Right atrium auricular region (tissue), 2 donors: ENCODE data around the gene XRCC5. TPM values are rescaled to one million over a fixed set of nuclear protein-coding genes. Genes with fewer than 3 reads are reported as not detected.
A peak's percentile ranks its signal among the peaks of the same experiment; 100 is the strongest.

ENCODE experiments used
- DNase-seq: peaks from one replicate; pipeline ENCODE4 v3.0.0-alpha.2; 2019; ENCODE audit warnings: low spot score
- H3K27ac ChIP-seq, 2 donors: fragments of 200-600 bp; sonication (generic); 1 replicate in 1 of 2; 2 replicates in 1 of 2; pipeline ENCODE4 v1.5.1; 2016 to 2019
- H3K27me3 ChIP-seq, 2 donors: fragments of 200-600 bp; sonication (generic); one replicate each; pipeline versions ENCODE4 v1.5.1 to v1.6.0; 2017 to 2019
- H3K36me3 ChIP-seq: fragments of 200-600 bp; sonication (generic); one replicate; pipeline ENCODE4 v1.5.1; 2016
- H3K4me1 ChIP-seq, 2 donors: fragments of 200-600 bp; sonication (generic); one replicate each; pipeline versions ENCODE4 v1.5.1 to v1.6.0; 2017 to 2019
- H3K4me3 ChIP-seq, 2 donors: fragments of 200-600 bp; sonication (generic); 1 replicate in 1 of 2; 2 replicates in 1 of 2; pipeline ENCODE4 v1.5.1; 2017 to 2019; ENCODE audit warnings: mild to moderate bottlenecking in 1 of 2, moderate library complexity in 1 of 2
- H3K9me3 ChIP-seq, 2 donors: fragments of 200-600 bp; sonication (generic); one replicate each; pipeline ENCODE4 v1.5.1; 2019
- total RNA-seq, 2 donors: library from RNA; depleted of rRNA; stranded (reverse); fragments of >200 nt; gene quantifications; one replicate each; pipeline ENCODE4 v1.1.0, GENCODE V29; 2016
- TF ChIP-seq, protein P1 (sequence below), 2 donors: fragments of 200-600 bp; sonication (generic); IDR thresholded peaks; one replicate each; pipeline ENCODE4 v1.5.1; 2019; ENCODE audit warnings: antibody characterized with exemption in 2 of 2

The XRCC5 gene
- total RNA-seq, 2 donors from 2014 or later: 89.9 to 93.7 TPM

GRCh38 chr2:216109962-216110614 lies 940 bp downstream of the XRCC5 start:
- H3K36me3 ChIP-seq: peaks cover 32% of the 10 kb centered on the region
- TF ChIP-seq, protein P1, sequence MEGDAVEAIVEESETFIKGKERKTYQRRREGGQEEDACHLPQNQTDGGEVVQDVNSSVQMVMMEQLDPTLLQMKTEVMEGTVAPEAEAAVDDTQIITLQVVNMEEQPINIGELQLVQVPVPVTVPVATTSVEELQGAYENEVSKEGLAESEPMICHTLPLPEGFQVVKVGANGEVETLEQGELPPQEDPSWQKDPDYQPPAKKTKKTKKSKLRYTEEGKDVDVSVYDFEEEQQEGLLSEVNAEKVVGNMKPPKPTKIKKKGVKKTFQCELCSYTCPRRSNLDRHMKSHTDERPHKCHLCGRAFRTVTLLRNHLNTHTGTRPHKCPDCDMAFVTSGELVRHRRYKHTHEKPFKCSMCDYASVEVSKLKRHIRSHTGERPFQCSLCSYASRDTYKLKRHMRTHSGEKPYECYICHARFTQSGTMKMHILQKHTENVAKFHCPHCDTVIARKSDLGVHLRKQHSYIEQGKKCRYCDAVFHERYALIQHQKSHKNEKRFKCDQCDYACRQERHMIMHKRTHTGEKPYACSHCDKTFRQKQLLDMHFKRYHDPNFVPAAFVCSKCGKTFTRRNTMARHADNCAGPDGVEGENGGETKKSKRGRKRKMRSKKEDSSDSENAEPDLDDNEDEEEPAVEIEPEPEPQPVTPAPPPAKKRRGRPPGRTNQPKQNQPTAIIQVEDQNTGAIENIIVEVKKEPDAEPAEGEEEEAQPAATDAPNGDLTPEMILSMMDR (IDR thresholded peaks at IDR 0.05): peak in 1 of 2 donors; percentile 60
- H3K4me1 ChIP-seq: peaks cover 0 to 45% of the 10 kb centered on the region in 2 donors
- peak overlapping the region; percentile 76 to 93 for H3K27ac ChIP-seq
- peak overlapping the region; percentile 60 to 93 for H3K4me3 ChIP-seq
- no peaks in the 10 kb centered on the region for H3K27me3 ChIP-seq
- no peak for DNase-seq
- H3K9me3 ChIP-seq: no peaks in the 10 kb centered on the region

- H3K36me3 ChIP-seq: peaks cover 32% of the 10 kb centered on the region
- no peak for DNase-seq
- H3K27me3 ChIP-seq: no peaks in the 10 kb centered on the region
- H3K4me1 ChIP-seq: peaks cover 0 to 50% of the 10 kb centered on the region in 2 donors
- no peaks in the 10 kb centered on the region for H3K9me3 ChIP-seq
- H3K4me3 ChIP-seq: no peak overlapping the region
- no peak overlapping the region for H3K27ac ChIP-seq
- TF ChIP-seq, protein P1 (IDR thresholded peaks at IDR 0.05): no peak
These were observed 1.5 kb downstream of the XRCC5 start for GRCh38 chr2:216110620-216111019.

GRCh38 chr2:216111122-216111521 lies 2.0 kb downstream of the XRCC5 start:
- H3K27ac ChIP-seq: no peak overlapping the region
- TF ChIP-seq, protein P1 (IDR thresholded peaks at IDR 0.05): no peak
- no peaks in the 10 kb centered on the region for H3K9me3 ChIP-seq
- H3K27me3 ChIP-seq: no peaks in the 10 kb centered on the region
- peaks cover 0 to 53% of the 10 kb centered on the region in 2 donors for H3K4me1 ChIP-seq
- H3K36me3 ChIP-seq: peaks cover 32% of the 10 kb centered on the region
- no peak overlapping the region for H3K4me3 ChIP-seq
- DNase-seq: no peak

GRCh38 chr2:216112926-216113325 lies 3.8 kb downstream of the XRCC5 start:
- no peaks in the 10 kb centered on the region for H3K27me3 ChIP-seq
- TF ChIP-seq, protein P1 (IDR thresholded peaks at IDR 0.05): no peak
- H3K36me3 ChIP-seq: peaks cover 44% of the 10 kb centered on the region
- no peaks in the 10 kb centered on the region for H3K9me3 ChIP-seq
- no peak overlapping the region for H3K27ac ChIP-seq
- no peak for DNase-seq
- no peak overlapping the region for H3K4me3 ChIP-seq
- H3K4me1 ChIP-seq: peaks cover 0 to 54% of the 10 kb centered on the region in 2 donors

DNA sequence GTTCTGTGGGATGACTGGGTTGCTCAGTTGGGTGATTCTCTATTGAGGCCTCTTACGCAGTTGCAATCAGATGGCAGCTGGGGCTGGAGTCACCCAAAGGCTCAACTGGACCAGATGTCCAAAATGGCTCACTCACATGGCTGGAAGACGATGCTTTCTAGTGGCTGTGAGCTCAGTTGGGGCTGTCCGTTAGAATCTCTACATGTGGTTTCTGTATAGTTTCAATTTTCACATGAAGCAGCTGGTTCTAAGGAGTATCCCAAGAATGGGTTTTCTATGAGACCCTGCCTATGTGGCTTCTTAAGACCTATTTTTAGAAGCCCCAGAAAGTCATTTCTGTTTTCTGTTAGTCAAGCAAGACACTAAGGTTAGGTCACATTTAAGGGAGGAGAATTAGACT lies 4.4 kb downstream of the XRCC5 start:
- Histone ChIP-seq H3K36me3 (peaks cover 51% of the 10 kb centered on the region), H3K27me3 (no peaks in the 10 kb centered on the region), H3K27ac (no peak overlapping the region), H3K9me3 (no peaks in the 10 kb centered on the region), H3K4me3 (no peak overlapping the region), H3K4me1 (peaks cover 0 to 48% of the 10 kb centered on the region in 2 donors)
- DNase-seq: no peak
- TF ChIP-seq, protein P1 (IDR thresholded peaks at IDR 0.05): no peak

GRCh38 chr2:216114382-216114713 lies 5.2 kb downstream of the XRCC5 start:
- Histone ChIP-seq H3K4me3 (no peak overlapping the region), H3K4me1 (peaks cover 0 to 47% of the 10 kb centered on the region in 2 donors), H3K9me3 (no peaks in the 10 kb centered on the region), H3K27ac (peak overlapping the region in 1 of 2 donors; percentile 37), H3K27me3 (no peaks in the 10 kb centered on the region), H3K36me3 (peaks cover 58% of the 10 kb centered on the region)
- TF ChIP-seq, protein P1 (IDR thresholded peaks at IDR 0.05): no peak
- no peak for DNase-seq
